Gastroesophageal sphincter (tissue), 4 donors: Measurements from ENCODE around the gene GABRD. TPM values are rescaled to one million over a fixed set of nuclear protein-coding genes. Genes with fewer than 3 reads are reported as not detected.

Experiments used
- ATAC-seq: fragments of 150-250 bp; one replicate; pipeline ENCODE4 v1.9.1; 2016; ENCODE audit warnings: mild to moderate bottlenecking, moderate library complexity
- H3K27ac ChIP-seq, 4 donors: fragments of 200-600 bp; sonication (generic) in 3 of 4; 1 replicate in 3 of 4; 2 replicates in 1 of 4; pipeline ENCODE4 v1.5.1; 2016 to 2019
- H3K27me3 ChIP-seq: fragments of 200-600 bp; sonication (generic); one replicate; pipeline ENCODE4 v1.5.1; 2019
- H3K36me3 ChIP-seq, 2 donors: fragments of 200-600 bp; sonication (generic); one replicate each; pipeline ENCODE4 v1.5.1; 2019; ENCODE audit warnings: control low read depth in 1 of 2
- H3K4me1 ChIP-seq, 3 donors: fragments of 200-600 bp; sonication (generic); 1 replicate in 2 of 3; 2 replicates in 1 of 3; pipeline ENCODE4 v1.5.1; 2016 to 2019; ENCODE audit warnings: control low read depth in 2 of 3
- H3K4me3 ChIP-seq, 2 donors: fragments of 200-600 bp; sonication (generic); one replicate each; pipeline ENCODE4 v1.5.1; 2019; ENCODE audit warnings: mild to moderate bottlenecking in 1 of 2, moderate library complexity in 1 of 2
- H3K9me3 ChIP-seq, 3 donors: fragments of 200-600 bp; sonication (generic); one replicate each; pipeline ENCODE4 v1.5.1; 2017 to 2019; ENCODE audit warnings: control low read depth in 2 of 3
- CTCF ChIP-seq, 4 experiments: fragments of 200-600 bp in 2 of 4; fragments of 450-650 bp in 2 of 4; sonication (generic) in 1 of 4; IDR thresholded peaks; one replicate each; pipeline ENCODE4 v1.5.1; 2017 to 2019; ENCODE audit warnings: antibody characterized with exemption in 4 of 4, mild to moderate bottlenecking in 2 of 4, moderate library complexity in 2 of 4
- EP300 ChIP-seq: sonication (generic); formaldehyde crosslinking; IDR thresholded peaks from one replicate; pipeline ENCODE4 v1.6.1; 2017; ENCODE audit warnings: antibody characterized with exemption, mild to moderate bottlenecking
- POLR2A ChIP-seq, 2 donors: fragments of 450-650 bp; IDR thresholded peaks; one replicate each; pipeline ENCODE4 v1.6.1; 2017; ENCODE audit warnings: antibody characterized with exemption in 2 of 2, mild to moderate bottlenecking in 2 of 2, moderate library complexity in 1 of 2
- POLR2AphosphoS5 ChIP-seq: sonication (generic); formaldehyde crosslinking; IDR thresholded peaks from one replicate; pipeline ENCODE4 v1.6.1; 2017; ENCODE audit warnings: antibody characterized with exemption
- WGBS, 2 donors: methylation state at CpG; one replicate each; pipeline ENCODE4 v1.1.5; 2018; ENCODE audit warnings: low coverage in 1 of 2; 5-methylcytosine and 5-hydroxymethylcytosine counted together
- total RNA-seq, 4 donors: library from RNA; depleted of rRNA; stranded (reverse); fragments of >200 nt; gene quantifications; one replicate each; pipeline ENCODE4 v1.1.0, GENCODE V29; 2016

Gene GABRD
- total RNA-seq, 4 donors from 2014 or later: 0.73 TPM; not detected in 3

GRCh38 chr1:1988061-1988945 lies 30.8 kb upstream of the GABRD start:
- ATAC-seq: no peak
- Histone ChIP-seq H3K36me3 (no peaks in the 10 kb centered on the region), H3K4me3 (no peak overlapping the region), H3K27me3 (peaks cover 81% of the 10 kb centered on the region), H3K27ac (no peak overlapping the region), H3K4me1 (peaks cover 0 to 7% (median 0%) of the 10 kb centered on the region in 3 donors), H3K9me3 (no peaks in the 10 kb centered on the region)
- WGBS, 2 donors: 23 to 61% methylated on average over 4 to 18 of the region's 29 CpGs
- no peak for TF ChIP-seq POLR2AphosphoS5
- TF ChIP-seq CTCF (IDR thresholded peaks at IDR 0.05): no peak
- TF ChIP-seq EP300: no peak
- no peak for TF ChIP-seq POLR2A (IDR thresholded peaks at IDR 0.05)

GRCh38 chr1:1989102-1989542 lies 30.0 kb upstream of the GABRD start:
- TF ChIP-seq CTCF (IDR thresholded peaks at IDR 0.05): no peak
- WGBS, 2 donors: 17 to 20% methylated on average over 6 to 16 of the region's 22 CpGs
- peaks cover 80% of the 10 kb centered on the region for H3K27me3 ChIP-seq
- no peaks in the 10 kb centered on the region for H3K9me3 ChIP-seq
- ATAC-seq: no peak
- H3K27ac ChIP-seq: peak overlapping the region in 3 of 4 donors; percentile 51 to 61 (median 51)
- H3K4me3 ChIP-seq: no peak overlapping the region
- H3K36me3 ChIP-seq: no peaks in the 10 kb centered on the region
- H3K4me1 ChIP-seq: peaks cover 0 to 7% (median 0%) of the 10 kb centered on the region in 3 donors

- no peaks in the 10 kb centered on the region for H3K9me3 ChIP-seq
- 42 to 44% methylated on average over 6 to 8 of the region's 9 CpGs for WGBS, 2 donors
- no peak for ATAC-seq
- H3K27me3 ChIP-seq: peaks cover 78% of the 10 kb centered on the region
- TF ChIP-seq EP300: no peak
- TF ChIP-seq CTCF (IDR thresholded peaks at IDR 0.05): no peak
- no peak for TF ChIP-seq POLR2A (IDR thresholded peaks at IDR 0.05)
- TF ChIP-seq POLR2AphosphoS5: no peak
- peak overlapping the region in 3 of 4 donors; percentile 51 to 61 (median 51) for H3K27ac ChIP-seq
- no peak overlapping the region for H3K4me3 ChIP-seq
- no peaks in the 10 kb centered on the region for H3K36me3 ChIP-seq
- peaks cover 0 to 7% (median 0%) of the 10 kb centered on the region in 3 donors for H3K4me1 ChIP-seq
Measured at GRCh38 chr1:1989789-1990188, 29.4 kb upstream of the GABRD start.

- TF ChIP-seq POLR2A (IDR thresholded peaks at IDR 0.05) (no peak), EP300 (no peak), CTCF (IDR thresholded peaks at IDR 0.05) (no peak), POLR2AphosphoS5 (no peak)
- Histone ChIP-seq H3K27me3 (peaks cover 78% of the 10 kb centered on the region), H3K4me1 (peaks cover 0 to 7% (median 0%) of the 10 kb centered on the region in 3 donors), H3K9me3 (no peaks in the 10 kb centered on the region), H3K36me3 (no peaks in the 10 kb centered on the region), H3K4me3 (no peak overlapping the region), H3K27ac (peak overlapping the region in 3 of 4 donors; percentile 51 to 61 (median 51))
- 18 to 26% methylated on average over 4 to 8 of the region's 10 CpGs for WGBS, 2 donors
- ATAC-seq: peak; percentile 55
Measured at GRCh38 chr1:1990222-1990621, 28.9 kb upstream of the GABRD start.

- Histone ChIP-seq H3K4me1 (peaks cover 0 to 7% (median 0%) of the 10 kb centered on the region in 3 donors), H3K9me3 (no peaks in the 10 kb centered on the region), H3K4me3 (no peak overlapping the region), H3K27me3 (peaks cover 75% of the 10 kb centered on the region), H3K36me3 (no peaks in the 10 kb centered on the region), H3K27ac (no peak overlapping the region)
- ATAC-seq: no peak
- TF ChIP-seq EP300 (no peak), POLR2A (IDR thresholded peaks at IDR 0.05) (no peak), POLR2AphosphoS5 (no peak), CTCF (IDR thresholded peaks at IDR 0.05) (no peak)
- WGBS, 2 donors: 71 to 80% methylated on average over 8 of the region's 8 CpGs
Measured at GRCh38 chr1:1994536-1994935, 24.6 kb upstream of the GABRD start.
